ENCODE data around the gene TTYH2.

GRCh38 chr17:74235040-74235581 is 21.7 kb downstream of the TTYH2 start:
- TF ChIP-seq CTCF (IDR thresholded peaks at IDR 0.05 in 8 of 11, conservative IDR thresholded peaks at IDR 0.05 in 3 of 11) (no peak), POLR2A (IDR thresholded peaks at IDR 0.05) (no peak)
